ENCODE results near the gene PAQR3. TPM values are rescaled to one million over a fixed set of nuclear protein-coding genes. Genes with fewer than 3 reads are reported as not detected.
A peak's percentile ranks its signal among the peaks of the same experiment; 100 is the strongest.
"Not testable (repeated sequence)": the region's sequence is repeated elsewhere in the genome, so short reads cannot be mapped to it uniquely, and the experiment has no call there.

PAQR3 gene
- total and polyA plus RNA-seq, 2 experiments from 2014 or later = 17.3 to 17.8 TPM

GRCh38 chr4:78876568-78877320, 62.5 kb downstream of the PAQR3 start:
- H3K27ac ChIP-seq = no peak overlapping the region
- TF ChIP-seq, protein P1, sequence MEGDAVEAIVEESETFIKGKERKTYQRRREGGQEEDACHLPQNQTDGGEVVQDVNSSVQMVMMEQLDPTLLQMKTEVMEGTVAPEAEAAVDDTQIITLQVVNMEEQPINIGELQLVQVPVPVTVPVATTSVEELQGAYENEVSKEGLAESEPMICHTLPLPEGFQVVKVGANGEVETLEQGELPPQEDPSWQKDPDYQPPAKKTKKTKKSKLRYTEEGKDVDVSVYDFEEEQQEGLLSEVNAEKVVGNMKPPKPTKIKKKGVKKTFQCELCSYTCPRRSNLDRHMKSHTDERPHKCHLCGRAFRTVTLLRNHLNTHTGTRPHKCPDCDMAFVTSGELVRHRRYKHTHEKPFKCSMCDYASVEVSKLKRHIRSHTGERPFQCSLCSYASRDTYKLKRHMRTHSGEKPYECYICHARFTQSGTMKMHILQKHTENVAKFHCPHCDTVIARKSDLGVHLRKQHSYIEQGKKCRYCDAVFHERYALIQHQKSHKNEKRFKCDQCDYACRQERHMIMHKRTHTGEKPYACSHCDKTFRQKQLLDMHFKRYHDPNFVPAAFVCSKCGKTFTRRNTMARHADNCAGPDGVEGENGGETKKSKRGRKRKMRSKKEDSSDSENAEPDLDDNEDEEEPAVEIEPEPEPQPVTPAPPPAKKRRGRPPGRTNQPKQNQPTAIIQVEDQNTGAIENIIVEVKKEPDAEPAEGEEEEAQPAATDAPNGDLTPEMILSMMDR (IDR thresholded peaks at IDR 0.05; ENCODE audit: low read depth, low read length) = no peak
- DNase-seq (ENCODE audit: low read depth in 1 of 2, low spot score in 1 of 2) = peak in 1 of 2 donors; percentile 57
- H3K4me3 ChIP-seq = no peak overlapping the region
- no peaks in the 10 kb centered on the region for H3K9me3 ChIP-seq (ENCODE audit: low read depth)
- H3K4me1 ChIP-seq (ENCODE audit: low read depth) = no peaks in the 10 kb centered on the region
- no peaks in the 10 kb centered on the region for H3K27me3 ChIP-seq
- H3K36me3 ChIP-seq = peaks cover 30% of the 10 kb centered on the region

DNA sequence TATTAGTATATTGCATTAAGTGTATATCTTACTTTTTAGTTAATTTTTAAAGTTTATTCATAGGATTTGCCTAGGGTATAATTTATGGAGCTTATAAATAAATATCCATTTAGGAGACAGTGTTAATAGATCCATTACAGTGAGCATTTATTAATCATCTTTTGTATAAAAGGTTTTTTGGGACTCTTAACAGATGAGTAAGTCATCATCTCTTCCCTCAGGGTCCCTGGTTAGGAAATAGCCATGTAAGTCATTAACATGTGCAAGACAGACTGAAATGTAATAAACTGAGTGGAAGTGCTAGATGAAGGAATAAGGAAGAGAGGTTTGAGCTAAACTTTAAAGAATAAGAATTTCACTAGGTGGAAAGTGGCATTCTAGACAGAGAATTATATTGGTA, 69.2 kb downstream of the PAQR3 start:
- Histone ChIP-seq H3K9me3 (ENCODE audit: low read depth) (no peaks in the 10 kb centered on the region), H3K4me3 (no peak overlapping the region), H3K4me1 (ENCODE audit: low read depth) (no peaks in the 10 kb centered on the region), H3K27ac (no peak overlapping the region), H3K36me3 (peaks cover 30% of the 10 kb centered on the region), H3K27me3 (no peaks in the 10 kb centered on the region)
- TF ChIP-seq, protein P1 (IDR thresholded peaks at IDR 0.05; ENCODE audit: low read depth, low read length) = no peak
- DNase-seq (ENCODE audit: low read depth in 1 of 2, low spot score in 1 of 2) = no peak

- not testable (repeated sequence) for H3K4me1 ChIP-seq (ENCODE audit: low read depth); H3K27me3 ChIP-seq; H3K27ac ChIP-seq; H3K9me3 ChIP-seq (ENCODE audit: low read depth); H3K4me3 ChIP-seq; DNase-seq (ENCODE audit: low read depth in 1 of 2, low spot score in 1 of 2)
- peaks cover 22% of the 10 kb centered on the region for H3K36me3 ChIP-seq
Measured at GRCh38 chr4:78868712-78869111, 70.5 kb downstream of the PAQR3 start.

DNA sequence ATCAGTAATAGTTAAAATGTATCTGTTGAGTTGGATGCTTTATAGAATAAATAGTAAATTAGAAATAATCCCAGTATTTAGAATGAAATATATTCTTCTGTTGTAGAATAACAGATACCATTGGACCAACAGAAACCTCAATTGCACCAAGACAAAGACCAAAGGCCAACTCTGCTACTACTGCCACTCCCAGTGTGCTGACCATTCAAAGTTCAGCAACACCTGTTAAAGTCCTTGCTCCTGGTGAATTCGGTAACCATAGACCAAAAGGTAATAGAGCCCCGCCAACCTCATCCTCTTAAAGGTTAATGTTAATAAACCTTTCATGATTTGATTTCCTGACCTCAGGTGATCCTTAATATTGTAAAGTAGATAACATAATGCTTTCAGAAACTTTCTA, 73.8 kb downstream of the PAQR3 start:
- Histone ChIP-seq H3K4me3 (no peak overlapping the region), H3K27ac (no peak overlapping the region), H3K4me1 (ENCODE audit: low read depth) (no peaks in the 10 kb centered on the region), H3K27me3 (no peaks in the 10 kb centered on the region), H3K9me3 (ENCODE audit: low read depth) (no peaks in the 10 kb centered on the region), H3K36me3 (no peaks in the 10 kb centered on the region)
- TF ChIP-seq, protein P1 (IDR thresholded peaks at IDR 0.05; ENCODE audit: low read depth, low read length) = no peak
- DNase-seq (ENCODE audit: low read depth in 1 of 2, low spot score in 1 of 2) = no peak

DNA sequence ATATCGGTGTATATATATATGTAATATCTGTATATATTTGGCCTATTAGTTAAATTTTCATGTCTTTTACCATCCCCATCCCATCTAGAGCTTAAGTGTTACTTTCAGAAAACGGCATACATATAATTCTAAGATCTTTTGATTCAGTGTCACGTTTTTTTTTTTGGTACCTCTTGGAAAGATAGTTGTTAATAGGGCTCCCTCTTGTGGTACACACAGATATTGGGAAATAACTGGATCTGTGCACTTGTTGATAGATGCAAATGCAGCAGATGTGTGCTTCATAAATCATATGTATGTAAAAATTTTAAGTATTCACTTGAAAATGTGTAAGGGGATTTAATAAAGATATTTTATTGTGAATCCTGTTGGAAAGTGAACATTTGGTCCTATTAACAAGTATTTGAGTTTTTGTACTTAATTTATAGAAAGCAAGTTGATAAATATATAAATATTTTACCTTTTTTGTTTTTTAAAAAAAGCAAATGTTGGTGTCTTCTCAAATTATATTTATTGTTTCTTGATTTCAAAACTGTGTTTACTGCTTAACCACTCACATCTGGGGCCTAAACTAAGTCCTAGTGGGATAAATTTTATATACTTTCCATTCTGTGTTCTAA, 74.7 kb downstream of the PAQR3 start:
- Histone ChIP-seq H3K27me3 (no peaks in the 10 kb centered on the region), H3K9me3 (ENCODE audit: low read depth) (no peaks in the 10 kb centered on the region), H3K27ac (no peak overlapping the region), H3K36me3 (no peaks in the 10 kb centered on the region), H3K4me3 (no peak overlapping the region), H3K4me1 (ENCODE audit: low read depth) (no peaks in the 10 kb centered on the region)
- peak; percentile 78 to 90 for DNase-seq (ENCODE audit: low read depth in 1 of 2, low spot score in 1 of 2)
- TF ChIP-seq, protein P1 (IDR thresholded peaks at IDR 0.05; ENCODE audit: low read depth, low read length) = peak; percentile 68

- H3K4me3 ChIP-seq = no peak overlapping the region
- no peaks in the 10 kb centered on the region for H3K4me1 ChIP-seq (ENCODE audit: low read depth)
- H3K36me3 ChIP-seq = no peaks in the 10 kb centered on the region
- H3K27me3 ChIP-seq = no peaks in the 10 kb centered on the region
- no peak for DNase-seq (ENCODE audit: low read depth in 1 of 2, low spot score in 1 of 2)
- no peak overlapping the region for H3K27ac ChIP-seq
- H3K9me3 ChIP-seq (ENCODE audit: low read depth) = no peaks in the 10 kb centered on the region
- TF ChIP-seq, protein P1 (IDR thresholded peaks at IDR 0.05; ENCODE audit: low read depth, low read length) = no peak
Measured at GRCh38 chr4:78863991-78864390, 75.2 kb downstream of the PAQR3 start.
